Mucosa of gallbladder (tissue), 1 donor: ENCODE data around the gene SLK. TPM values are rescaled to one million over a fixed set of nuclear protein-coding genes. Genes with fewer than 3 reads are reported as not detected.

Experiments used
- DNase-seq: peaks from one replicate; pipeline ENCODE4 v3.0.0-alpha.2; 2020; ENCODE audit warnings: low spot score
- total RNA-seq: library from RNA; stranded (reverse); gene quantifications from one replicate; pipeline ENCODE4 v1.2.1, GENCODE V29; 2021
- donor health status: DM: no; HTN: no; CAD: no.

SLK gene
- total RNA-seq, 1 donor from 2014 or later = 38.5 TPM

GRCh38 chr10:103941801-103942200 is 25.1 kb upstream of the SLK start:
- no peak for DNase-seq

DNA sequence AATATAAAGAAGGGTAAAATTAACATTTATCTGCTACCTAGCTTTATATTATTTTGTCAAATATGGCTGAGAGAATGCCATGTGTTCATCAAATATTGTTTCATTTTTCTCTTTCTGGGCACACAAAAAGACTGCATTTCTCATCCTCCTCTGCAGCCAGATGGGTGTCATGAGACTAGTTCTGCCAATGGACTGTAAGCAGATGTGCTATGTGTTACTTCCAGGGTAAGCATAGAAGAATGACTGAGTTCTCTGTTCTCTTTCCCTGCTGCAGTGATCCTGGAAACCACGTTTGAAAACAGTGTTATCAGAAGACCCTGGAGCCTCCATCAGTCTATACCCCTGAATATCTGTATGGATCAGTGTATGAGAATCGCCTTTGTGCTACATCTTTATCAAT is 24.1 kb upstream of the SLK start:
- DNase-seq = no peak

GRCh38 chr10:103947799-103948516 is 19.0 kb upstream of the SLK start:
- DNase-seq = no peak

GRCh38 chr10:103949728-103950127 is 17.2 kb upstream of the SLK start:
- no peak for DNase-seq

DNA sequence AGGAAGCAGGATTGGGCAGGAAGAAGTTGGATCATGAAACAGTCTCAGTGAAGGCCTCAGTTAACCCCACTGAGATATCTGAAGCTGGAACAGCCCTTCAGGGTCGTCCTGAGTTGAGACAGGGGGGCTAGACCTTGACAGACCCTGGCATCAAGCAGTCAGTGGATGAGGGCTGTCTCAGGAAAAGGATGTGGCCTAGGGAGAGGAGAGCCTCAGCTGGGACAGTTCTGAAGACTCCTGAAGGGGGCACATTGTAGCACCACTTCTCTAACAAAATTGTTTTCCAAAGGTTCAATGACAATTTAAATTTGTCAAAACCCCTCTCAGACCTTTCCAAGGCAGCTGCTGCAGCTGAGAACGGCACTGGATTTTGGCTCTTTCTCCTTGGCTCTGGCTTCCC is 15.8 kb upstream of the SLK start:
- DNase-seq = no peak

GRCh38 chr10:103951942-103952341 is 15.0 kb upstream of the SLK start:
- no peak for DNase-seq

DNA sequence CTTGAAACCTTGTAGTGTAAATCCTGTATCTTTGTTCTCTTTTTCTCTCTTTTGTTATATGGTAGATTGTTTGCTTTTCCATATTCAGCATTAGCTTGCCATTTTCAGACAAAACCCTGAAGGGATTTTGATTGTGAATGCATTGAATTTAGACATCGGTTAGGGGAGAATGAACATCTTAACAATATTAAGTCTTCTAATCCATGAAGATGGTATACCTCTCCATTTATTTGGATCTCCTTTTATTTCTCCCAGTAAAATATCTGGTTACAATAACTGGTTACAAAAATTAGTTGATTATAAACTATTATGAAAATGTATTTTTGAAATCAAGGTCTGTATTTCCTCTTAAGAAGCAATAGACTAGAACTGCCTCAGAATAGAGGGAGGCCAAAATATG is 12.4 kb upstream of the SLK start:
- no peak for DNase-seq

- DNase-seq = no peak
These were observed 7.9 kb upstream of the SLK start for GRCh38 chr10:103958996-103959395.

GRCh38 chr10:103960103-103960502 is 6.8 kb upstream of the SLK start:
- no peak for DNase-seq

DNA sequence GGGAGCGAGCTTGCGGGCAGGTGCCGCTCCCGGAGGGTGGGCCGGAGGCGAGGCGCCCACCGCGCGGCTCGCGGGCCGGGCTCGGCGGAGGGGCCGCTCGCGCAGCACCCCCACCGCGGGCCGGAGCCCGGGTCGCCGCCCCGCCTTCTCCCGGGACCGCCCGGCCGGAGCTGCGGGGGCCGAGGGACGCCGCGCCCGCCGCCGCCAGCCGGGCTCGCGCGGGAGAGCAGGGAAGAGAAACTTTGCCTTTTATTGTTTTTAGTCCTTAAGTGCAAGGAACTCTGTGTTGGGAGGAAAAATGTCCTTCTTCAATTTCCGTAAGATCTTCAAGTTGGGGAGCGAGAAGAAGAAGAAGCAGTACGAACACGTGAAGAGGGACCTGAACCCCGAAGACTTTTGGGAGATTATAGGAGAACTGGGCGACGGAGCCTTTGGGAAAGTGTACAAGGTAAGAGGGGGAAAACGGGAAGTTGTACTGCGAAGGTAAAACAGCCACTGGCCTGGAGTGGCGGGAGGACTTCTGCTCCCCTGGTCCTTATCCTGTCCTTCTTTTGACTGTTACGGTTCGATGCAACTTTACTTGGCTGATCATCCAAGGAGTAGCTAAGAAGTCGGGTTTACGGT is 620 bp downstream of the SLK start:
- DNase-seq = no peak

GRCh38 chr10:103968441-103969391 is 1.8 kb downstream of the SLK start:
- no peak for DNase-seq

GRCh38 chr10:103969436-103969835 is 2.5 kb downstream of the SLK start:
- DNase-seq = no peak

GRCh38 chr10:103969857-103970627 is 3.1 kb downstream of the SLK start:
- DNase-seq = no peak

DNA sequence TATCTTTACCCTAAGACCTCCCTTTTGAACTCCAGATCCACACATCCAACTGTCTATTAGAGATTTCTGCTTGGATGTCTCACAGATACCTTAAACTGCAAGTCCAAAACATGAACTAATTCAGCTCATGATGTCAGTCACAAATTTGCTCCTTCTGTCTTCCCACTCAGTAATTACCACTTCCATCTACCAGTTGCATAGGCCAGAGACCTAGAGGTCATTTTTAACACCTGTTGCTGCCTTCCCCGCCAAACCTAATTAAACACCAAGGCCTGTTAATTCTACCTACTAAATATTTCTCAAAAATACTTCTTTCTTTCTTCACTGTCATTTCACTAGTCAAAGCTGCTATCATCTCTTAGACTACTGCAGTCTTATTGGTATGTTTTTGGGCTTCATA is 8.2 kb downstream of the SLK start:
- no peak for DNase-seq

- no peak for DNase-seq
These were observed 10.3 kb downstream of the SLK start for GRCh38 chr10:103977204-103977603.

DNA sequence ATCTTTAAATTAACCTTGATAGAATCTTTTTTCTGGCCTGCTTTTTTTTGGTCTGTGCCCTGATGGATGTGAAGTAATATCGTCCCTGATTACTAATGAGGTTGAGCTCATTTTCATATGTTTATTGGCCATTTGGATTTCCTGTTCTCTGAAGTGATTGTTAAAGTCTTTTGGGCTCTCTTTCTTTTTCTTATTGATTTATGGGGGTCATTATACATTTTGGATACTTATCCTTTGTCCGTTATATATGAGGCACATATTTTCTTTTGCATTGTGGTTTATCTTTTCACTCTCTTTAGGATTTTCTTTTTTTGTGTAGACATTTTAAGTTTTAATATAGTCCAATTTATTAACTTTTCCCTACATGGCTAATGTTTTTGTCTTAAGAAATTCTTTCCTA is 12.6 kb downstream of the SLK start:
- DNase-seq = no peak

DNA sequence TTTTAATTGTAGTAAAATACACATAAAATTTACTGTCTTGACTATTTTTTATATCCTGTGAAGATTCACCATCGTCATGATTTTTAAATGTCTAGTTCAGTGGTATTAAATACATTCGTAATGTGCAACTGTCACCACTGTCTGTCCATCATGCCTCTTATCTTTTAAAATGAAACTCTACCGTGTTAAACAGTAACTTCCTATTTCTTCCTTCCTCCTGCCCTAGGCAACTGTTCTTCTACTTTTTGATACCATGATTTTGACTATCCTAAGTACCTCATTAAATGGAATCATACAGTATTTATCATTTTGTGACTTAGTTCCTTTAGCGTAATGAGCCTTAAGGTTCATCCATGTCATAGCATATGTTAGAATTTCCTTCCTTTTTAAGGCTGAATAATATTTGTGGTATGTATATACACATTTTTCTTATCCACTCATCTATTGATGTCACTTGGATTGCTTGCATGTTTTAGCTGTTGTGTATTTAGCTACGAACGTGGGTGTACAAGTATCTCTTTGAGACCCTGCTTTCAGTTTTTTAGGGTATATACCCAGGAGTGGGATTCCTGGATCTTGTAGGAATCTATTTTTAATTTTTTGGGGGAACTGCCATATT is 13.5 kb downstream of the SLK start:
- DNase-seq = no peak

DNA sequence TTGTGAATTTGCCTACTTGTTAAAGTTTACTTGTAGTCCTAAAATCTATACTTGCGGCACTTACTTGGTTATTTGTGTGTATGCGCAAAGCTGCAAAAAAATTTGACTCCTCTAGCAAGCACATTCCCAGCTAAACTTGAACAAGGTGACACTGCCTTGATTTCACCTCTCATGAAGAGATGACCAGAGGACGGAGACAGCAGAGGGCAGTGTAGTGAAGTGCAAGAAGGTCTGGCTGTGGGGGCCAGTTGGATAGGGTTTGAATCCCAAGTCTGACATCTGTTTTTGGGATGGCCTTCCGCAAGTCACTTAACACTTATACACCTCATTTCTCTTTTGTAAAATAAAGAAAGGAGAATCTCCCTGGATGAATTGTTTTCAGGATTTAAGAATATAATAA is 15.7 kb downstream of the SLK start:
- DNase-seq = no peak

- no peak for DNase-seq
These were observed 16.5 kb downstream of the SLK start for GRCh38 chr10:103983367-103983911.

GRCh38 chr10:103985726-103986125 is 18.8 kb downstream of the SLK start:
- no peak for DNase-seq

DNA sequence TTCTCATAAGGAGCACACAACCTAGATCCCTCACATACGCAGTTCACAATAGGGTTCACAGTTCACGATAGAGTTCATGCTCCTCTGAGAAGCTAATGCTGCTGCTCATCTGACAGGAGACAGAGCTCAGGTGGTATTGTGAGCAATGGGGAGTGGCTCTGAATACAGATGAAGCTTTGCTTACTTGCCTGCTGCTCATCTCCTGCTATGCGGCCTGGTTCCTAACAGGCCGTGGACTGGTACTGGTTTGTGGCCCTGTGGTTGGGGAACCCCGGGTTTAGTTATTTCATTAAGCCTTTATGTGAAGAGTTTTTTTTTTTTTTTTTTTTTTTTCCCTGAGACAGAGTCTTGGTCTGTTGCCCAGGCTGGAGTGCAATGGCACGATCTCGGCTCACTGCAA is 19.4 kb downstream of the SLK start:
- DNase-seq = no peak
